ENCODE measurements around the gene ISL1.

Gene ISL1

DNA sequence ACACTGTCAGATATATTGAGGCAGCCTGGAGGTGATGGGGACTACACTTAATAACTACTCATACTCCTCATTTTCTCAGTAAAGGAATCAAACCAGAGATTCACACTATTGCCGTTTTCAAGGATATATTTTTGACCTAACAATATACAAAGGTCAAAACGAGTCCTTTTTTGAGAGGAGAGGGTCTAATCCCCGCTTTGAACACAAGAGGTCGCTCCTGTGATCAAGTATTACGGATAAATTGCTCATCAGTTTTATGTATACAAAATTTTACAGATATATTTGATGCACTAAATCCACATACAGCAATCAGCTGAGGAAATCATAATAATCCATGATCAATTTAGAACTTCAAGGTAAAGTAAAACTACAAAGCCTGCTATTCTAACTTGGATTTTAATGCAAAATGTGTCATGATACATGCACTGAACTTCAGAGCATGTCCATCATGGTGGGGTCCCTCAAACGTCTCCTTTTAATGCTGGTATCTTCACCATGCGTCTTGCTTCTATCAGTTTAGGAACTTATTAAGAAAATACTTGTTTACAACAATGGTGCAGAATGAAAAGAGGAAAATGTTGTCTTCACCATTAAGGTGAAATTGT, 2.5 kb upstream of the ISL1 start:
- no peak overlapping the region for H3K4me3 ChIP-seq (ENCODE audit: low read length)
- TF ChIP-seq ZNF274 (IDR thresholded peaks at IDR 0.05; ENCODE audit: low read depth, low read length): no peak

DNA sequence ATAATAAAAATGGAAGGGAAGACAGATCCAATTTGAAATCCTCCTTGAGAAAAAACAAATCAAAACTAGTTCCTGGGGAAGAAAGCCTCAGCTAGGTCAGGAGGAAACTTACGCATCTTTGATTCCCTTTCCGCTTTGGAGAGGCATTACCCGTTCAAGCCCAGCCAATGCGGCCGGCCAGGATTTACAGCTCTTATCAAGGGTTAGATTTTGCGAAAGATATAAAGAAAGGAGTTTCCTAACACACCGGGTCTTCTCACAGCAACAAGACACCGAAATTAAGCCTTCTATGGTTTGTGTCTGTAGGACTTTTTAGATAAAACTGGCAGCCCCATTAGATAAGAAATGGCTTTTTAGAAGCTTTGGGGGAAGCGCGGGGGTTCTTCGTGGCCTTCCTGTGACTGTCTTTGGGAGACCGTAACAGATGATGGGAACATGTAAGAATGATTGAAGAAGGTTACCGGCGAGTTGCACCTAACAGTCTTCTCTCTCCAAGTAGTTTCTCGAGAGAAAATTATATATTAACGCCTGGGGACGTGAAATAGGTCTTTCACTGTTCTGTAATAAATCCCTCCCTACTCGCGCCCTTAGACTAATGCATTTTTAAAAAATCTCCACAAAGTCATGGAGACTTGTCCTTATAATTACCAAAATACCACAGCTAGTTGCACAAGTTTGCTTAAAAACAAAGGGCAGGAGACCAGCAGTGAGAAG, 1.3 kb upstream of the ISL1 start:
- no peak for TF ChIP-seq ZNF274 (IDR thresholded peaks at IDR 0.05; ENCODE audit: low read depth, low read length)
- peak overlapping the region; percentile 16; the same call in 1 of the 2 replicates for H3K4me3 ChIP-seq (ENCODE audit: low read length)

DNA sequence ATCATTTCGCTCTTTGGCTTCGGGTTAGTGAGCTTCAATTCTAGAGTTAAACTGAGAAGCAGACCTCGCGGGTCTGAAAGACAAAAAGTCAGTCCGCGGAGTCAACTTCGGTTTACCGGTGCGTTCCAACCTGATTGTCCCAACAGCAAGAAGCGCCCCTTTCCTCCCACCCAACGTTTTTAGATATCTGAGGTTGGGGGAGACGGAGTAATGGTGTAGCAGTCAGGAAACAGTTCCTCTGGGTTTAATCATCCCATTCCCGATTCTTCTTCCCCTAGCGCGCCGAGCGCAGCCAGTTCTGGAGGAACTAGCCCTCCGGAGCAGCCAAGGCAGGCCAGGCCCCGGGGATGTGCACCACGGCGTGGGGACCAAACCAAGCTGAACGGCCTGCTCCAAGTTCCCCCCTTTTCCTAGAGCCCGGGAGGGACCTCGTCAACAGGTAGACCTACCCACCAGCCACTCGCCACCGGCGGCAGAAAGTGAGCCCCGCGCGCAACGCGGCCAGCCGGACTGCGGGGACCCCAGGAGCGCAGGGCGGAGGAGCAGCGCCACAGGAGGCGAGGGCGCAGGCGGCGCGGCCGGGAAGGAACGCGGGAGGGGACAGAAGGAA, 622 bp upstream of the ISL1 start:
- H3K4me3 ChIP-seq (ENCODE audit: low read length): peak overlapping the region; percentile 17
- no peak for TF ChIP-seq ZNF274 (IDR thresholded peaks at IDR 0.05; ENCODE audit: low read depth, low read length)

DNA sequence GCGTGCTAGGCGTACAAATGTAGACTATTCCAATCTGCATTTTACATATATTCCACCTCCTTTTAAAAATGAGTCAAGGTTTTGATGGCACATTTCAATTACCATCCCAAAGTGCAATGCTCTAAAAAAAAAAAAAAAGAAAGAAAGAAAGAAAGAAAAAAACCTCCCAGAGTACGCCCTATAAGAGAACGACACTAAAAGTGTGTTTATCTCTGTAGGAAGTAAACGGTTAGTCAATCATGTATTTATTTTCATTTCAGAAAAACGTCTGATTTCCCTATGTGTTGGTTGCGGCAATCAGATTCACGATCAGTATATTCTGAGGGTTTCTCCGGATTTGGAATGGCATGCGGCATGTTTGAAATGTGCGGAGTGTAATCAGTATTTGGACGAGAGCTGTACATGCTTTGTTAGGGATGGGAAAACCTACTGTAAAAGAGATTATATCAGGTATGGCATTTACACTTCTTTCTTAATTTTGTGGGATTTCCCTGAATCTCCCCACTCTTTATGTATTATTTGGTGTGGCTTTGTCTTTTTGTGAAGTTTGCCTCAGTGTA, 1.1 kb downstream of the ISL1 start:
- no peak for TF ChIP-seq ZNF274 (IDR thresholded peaks at IDR 0.05; ENCODE audit: low read depth, low read length)
- H3K4me3 ChIP-seq (ENCODE audit: low read length): peak overlapping the region; percentile 49; the same call in 1 of the 2 replicates

DNA sequence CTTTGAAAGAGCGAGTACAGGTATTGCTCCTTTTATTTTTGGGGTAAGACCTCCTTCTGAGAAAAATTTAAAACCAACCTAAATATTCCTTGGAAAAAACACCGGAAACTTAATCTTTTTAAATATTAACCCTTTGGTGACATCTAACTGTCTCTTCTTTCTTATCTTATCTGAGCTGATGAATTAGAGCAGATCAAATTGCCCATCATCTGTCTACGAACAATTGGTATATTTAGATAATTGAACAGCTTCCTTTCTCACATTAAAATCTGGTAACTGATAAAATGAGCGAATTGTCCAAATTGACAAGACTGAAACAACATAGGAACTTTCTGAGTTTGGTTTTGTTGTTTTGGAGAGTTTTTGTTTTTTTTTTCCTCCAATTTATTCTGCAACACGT, 2.0 kb downstream of the ISL1 start:
- no peak for TF ChIP-seq ZNF274 (IDR thresholded peaks at IDR 0.05; ENCODE audit: low read depth, low read length)
- H3K4me3 ChIP-seq (ENCODE audit: low read length): no peak overlapping the region; the same call in 1 of the 2 replicates

DNA sequence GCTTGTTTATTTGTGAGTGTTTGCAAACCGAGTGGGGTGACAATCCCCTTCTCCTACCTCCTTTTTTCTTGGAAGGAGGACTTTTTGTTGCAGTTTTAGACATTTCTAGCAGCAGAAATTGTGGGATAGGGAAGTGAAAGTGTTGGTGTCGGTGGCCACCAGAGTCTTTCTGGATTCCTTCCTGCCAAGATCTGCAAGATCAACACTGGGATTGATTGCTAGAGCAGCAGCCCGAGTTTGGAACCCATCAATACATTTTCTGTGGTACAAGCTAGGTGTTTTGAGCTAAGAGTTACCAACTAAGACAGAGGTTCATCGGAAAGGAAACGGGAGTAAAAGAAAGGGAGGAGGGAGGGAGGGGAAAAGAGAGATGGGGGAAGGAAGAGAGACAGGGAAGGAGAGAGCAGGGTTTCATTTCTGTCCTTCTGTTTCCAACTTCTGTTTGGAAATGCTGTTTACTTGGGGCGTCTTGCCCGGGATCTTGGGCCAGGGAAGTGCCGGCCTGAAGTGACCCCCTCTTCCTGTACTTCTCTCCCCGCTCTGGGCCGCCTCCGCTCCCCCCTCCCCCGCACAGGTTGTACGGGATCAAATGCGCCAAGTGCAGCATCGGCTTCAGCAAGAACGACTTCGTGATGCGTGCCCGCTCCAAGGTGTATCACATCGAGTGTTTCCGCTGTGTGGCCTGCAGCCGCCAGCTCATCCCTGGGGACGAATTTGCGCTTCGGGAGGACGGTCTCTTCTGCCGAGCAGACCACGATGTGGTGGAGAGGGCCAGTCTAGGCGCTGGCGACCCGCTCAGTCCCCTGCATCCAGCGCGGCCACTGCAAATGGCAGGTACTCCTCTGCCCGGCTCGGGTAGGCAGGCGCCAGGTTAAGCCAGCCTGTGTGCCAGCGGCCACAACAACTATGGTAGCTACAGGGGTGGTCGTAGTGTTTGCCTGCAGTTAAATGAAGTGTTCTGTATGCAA, 4.0 kb downstream of the ISL1 start:
- no peak for TF ChIP-seq ZNF274 (IDR thresholded peaks at IDR 0.05; ENCODE audit: low read depth, low read length)
- no peak overlapping the region for H3K4me3 ChIP-seq (ENCODE audit: low read length)

DNA sequence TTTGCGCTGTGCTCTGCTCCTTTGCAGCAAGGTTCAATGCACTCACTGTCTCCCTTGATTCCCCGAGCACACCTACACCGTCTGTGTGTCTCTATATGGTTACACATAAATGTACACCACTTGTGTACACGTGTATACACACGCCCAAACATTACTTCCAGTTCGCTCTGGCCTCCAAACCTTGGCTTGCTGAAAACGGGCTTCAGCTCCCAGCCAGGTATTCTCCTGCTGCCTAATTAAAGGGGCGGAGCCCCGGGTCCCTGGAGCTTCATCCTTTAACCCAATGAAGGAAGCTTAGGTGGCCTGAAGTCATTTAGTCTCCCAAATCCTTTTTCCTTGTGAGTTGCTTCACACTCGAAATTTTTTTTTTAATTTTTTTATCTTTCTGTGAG, 4.6 kb downstream of the ISL1 start:
- H3K4me3 ChIP-seq (ENCODE audit: low read length): no peak overlapping the region
- no peak for TF ChIP-seq ZNF274 (IDR thresholded peaks at IDR 0.05; ENCODE audit: low read depth, low read length)

DNA sequence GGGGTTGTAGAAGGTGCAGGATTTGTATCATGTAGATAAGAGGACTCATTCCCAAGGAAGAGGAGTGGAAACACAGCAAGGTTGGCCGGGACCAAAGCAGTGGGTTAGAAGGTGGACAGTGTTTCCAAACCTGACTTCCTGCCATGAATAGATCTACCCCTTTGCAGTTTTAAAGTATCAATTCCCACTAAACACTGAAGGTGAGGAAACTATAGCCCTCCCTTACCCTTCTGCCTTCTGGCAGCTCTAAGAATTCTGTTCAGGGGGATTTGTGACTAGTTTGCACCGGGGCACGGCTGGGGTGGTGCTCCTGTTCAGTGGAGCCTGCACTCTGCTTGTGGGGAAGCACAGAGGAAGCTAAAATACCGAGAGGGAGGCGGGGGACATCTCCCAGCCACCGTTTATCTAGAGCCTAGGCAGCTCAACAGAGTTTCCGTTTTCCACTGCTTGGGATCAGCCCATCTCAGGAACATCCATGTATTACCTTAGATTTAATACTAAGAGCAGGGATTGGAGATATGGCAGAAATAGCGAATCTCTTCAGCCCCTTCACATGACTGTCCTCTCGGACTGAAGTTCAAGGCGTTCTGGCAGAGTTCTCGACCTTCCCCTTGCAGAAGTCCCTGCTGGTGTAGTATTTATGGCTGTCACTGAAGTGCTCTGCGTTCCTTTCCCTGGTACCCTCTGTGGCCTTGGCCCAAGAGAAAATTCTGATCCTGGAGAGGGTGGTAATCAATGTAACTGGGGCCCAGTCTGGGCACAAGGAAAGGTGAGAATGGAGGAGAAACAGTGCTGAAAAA, 5.4 kb downstream of the ISL1 start:
- no peak overlapping the region for H3K4me3 ChIP-seq (ENCODE audit: low read length)
- TF ChIP-seq ZNF274 (IDR thresholded peaks at IDR 0.05; ENCODE audit: low read depth, low read length): no peak

DNA sequence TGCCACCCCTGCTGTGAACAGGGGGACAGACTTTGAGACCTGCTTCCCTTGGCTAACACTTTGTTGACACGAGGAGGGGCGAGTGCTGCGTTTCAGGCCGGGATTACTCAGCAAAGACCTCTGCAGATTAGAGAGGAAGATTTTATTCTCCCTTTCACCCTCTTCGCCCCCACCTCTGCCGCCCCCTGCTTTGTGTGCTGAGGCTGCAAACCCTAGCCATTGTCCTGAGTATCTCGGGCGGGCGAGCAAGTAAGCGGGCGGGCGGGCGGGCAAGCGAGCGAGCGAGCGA, 6.0 kb downstream of the ISL1 start:
- no peak overlapping the region for H3K4me3 ChIP-seq (ENCODE audit: low read length)

DNA sequence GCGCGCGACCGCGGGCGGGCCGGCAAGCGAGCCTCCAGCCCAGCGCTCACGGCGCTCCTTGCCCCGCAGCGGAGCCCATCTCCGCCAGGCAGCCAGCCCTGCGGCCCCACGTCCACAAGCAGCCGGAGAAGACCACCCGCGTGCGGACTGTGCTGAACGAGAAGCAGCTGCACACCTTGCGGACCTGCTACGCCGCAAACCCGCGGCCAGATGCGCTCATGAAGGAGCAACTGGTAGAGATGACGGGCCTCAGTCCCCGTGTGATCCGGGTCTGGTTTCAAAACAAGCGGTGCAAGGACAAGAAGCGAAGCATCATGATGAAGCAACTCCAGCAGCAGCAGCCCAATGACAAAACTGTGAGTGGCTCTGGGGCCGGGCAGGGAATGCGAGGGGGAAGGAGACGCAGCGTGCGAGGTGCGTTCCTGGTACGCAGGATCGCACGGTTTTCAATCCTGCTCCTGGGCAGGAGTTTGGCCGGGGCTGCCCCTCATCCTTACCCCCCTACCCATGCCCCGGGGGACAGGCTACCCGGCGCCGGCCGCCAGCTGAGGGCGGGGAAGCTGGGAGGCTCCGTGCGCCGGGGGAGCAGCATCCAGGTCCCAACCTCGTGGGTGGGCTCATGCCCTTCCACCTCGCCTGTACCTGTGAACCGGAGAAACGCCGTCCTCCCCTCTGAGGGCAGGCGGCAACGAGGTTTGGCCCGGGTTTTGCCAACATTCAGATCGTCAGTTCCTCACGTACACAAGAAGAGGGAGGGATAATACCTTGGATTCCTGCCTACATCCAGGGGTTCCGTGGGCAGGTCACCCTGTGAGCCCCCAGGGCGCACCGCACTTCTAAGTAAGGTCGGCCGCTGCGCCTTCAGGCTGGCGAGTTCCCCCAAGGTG, 6.6 kb downstream of the ISL1 start:
- no peak overlapping the region for H3K4me3 ChIP-seq (ENCODE audit: low read length)
- no peak for TF ChIP-seq ZNF274 (IDR thresholded peaks at IDR 0.05; ENCODE audit: low read depth, low read length)

More for the DNA sequence above, 6.0 kb downstream of the ISL1 start:
- TF ChIP-seq ZNF274 (IDR thresholded peaks at IDR 0.05; ENCODE audit: low read depth, low read length): no peak

DNA sequence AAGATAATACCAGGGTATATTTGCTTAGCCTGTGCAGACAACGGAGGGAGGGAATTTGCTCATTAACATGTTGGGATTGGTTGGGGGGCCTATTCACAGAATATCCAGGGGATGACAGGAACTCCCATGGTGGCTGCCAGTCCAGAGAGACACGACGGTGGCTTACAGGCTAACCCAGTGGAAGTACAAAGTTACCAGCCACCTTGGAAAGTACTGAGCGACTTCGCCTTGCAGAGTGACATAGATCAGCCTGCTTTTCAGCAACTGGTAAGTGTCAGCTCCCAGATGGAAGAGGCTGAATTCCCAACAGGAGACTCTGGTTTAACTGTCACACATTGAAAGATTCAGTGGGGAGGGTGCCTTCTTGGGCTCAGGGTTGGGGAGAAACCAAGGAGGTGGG, 7.9 kb downstream of the ISL1 start:
- TF ChIP-seq ZNF274 (IDR thresholded peaks at IDR 0.05; ENCODE audit: low read depth, low read length): no peak
- H3K4me3 ChIP-seq (ENCODE audit: low read length): no peak overlapping the region

DNA sequence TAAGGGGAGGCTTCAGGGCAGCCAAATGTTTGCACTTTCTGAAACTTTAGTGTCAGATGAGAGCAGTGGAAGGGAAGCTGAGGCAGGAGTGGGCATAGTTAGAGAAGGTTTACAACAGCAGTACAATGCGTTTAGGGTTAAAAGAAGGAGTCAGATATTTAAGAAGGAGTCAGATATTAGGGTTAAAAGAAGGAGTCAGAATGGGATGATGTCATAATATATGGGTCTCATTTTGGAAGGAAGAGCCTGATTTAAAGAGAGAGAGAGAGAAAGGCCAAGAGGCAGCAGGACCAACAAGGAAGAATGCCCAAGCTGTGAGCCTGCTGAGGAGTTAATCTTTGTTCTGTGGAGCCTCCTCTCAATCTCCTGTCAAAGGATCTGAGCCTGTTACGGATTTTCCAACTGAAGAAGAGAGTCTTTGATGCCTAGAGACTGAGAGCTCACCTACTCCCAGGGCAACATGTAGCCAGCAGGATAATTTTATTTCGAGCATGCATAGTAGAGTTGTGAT, 9.5 kb downstream of the ISL1 start:
- H3K4me3 ChIP-seq (ENCODE audit: low read length): no peak overlapping the region
- no peak for TF ChIP-seq ZNF274 (IDR thresholded peaks at IDR 0.05; ENCODE audit: low read depth, low read length)
